ENCODE measurements around the gene VIPR2.

The VIPR2 gene

DNA sequence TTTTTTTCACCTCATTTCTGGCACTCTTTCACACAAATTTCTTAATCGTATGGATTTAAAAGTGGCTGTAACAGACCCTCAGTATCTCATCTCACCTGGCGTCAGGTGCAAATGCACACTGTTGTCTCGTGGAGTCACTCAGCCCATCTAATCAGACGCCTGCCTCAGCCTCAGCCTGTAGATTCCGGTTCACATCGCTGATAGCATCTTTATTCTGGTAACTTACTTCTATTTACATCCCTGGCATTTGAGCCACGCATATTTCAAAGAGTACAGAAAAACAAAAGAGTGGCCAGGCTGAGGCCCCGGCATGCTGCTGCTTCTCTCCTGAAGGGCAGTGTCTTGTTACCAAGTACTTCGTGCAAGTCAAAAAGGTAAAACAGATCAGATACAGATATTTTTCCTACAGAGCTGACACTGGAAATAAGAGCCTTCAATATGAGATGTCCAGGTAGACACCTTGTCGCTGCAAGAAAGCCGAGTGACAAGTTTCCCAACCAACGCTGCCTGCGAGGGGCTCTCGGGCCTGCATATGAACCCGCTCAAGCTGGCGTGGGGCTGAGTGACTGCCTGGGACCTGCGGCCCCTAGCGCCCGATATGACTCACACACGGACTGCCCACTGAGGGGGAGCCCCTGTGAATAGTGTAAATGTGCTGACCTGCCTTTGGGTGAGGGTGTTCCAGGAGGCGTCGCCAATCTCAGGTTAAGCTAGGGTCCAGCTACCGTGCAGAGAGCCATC lies 4.3 kb downstream of the VIPR2 start:
- Histone ChIP-seq H3K9me3 (no peaks in the 10 kb centered on the region), H3K4me1 (peaks cover 0 to 27% (median 16%) of the 10 kb centered on the region in 4 donors), H3K27ac (no peak overlapping the region), H3K36me3 (peaks cover 4 to 29% (median 13%) of the 10 kb centered on the region in 3 donors), H3K4me3 (no peak overlapping the region), H3K27me3 (no peaks in the 10 kb centered on the region)
- peak in 1 of 2 donors; percentile 48 for DNase-seq
- intact Hi-C loops (cut with DNase I; ENCODE audit: low total_unique reads) = loop anchor here (10.0 kb wide), 1 partner anchor 106 kb away; no protein-coding TSS in a partner anchor
- TF ChIP-seq, protein P1, sequence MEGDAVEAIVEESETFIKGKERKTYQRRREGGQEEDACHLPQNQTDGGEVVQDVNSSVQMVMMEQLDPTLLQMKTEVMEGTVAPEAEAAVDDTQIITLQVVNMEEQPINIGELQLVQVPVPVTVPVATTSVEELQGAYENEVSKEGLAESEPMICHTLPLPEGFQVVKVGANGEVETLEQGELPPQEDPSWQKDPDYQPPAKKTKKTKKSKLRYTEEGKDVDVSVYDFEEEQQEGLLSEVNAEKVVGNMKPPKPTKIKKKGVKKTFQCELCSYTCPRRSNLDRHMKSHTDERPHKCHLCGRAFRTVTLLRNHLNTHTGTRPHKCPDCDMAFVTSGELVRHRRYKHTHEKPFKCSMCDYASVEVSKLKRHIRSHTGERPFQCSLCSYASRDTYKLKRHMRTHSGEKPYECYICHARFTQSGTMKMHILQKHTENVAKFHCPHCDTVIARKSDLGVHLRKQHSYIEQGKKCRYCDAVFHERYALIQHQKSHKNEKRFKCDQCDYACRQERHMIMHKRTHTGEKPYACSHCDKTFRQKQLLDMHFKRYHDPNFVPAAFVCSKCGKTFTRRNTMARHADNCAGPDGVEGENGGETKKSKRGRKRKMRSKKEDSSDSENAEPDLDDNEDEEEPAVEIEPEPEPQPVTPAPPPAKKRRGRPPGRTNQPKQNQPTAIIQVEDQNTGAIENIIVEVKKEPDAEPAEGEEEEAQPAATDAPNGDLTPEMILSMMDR (IDR thresholded peaks at IDR 0.05) = no peak

DNA sequence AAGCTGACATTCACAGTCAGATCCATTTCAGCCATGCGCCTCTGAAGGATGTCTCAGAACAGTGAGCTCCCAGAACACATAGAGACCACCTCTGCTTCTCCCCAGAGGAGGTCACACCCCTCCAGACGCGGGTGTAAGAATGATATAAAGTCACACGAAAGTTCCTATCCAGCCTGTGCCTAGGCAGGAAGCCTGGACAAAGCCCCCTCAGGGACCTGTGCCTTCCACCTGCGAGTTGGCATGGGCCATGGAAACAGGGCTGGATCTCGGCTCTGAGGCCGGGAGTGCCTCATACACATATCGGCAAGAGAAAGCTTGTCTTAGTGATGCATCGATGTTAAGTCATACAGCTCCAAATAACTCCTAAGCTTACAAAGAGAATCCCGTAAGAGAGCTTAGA lies 5.0 kb downstream of the VIPR2 start:
- Histone ChIP-seq H3K36me3 (peaks cover 4 to 29% (median 13%) of the 10 kb centered on the region in 3 donors), H3K27ac (no peak overlapping the region), H3K27me3 (no peaks in the 10 kb centered on the region), H3K4me1 (peaks cover 0 to 23% (median 14%) of the 10 kb centered on the region in 4 donors), H3K9me3 (no peaks in the 10 kb centered on the region), H3K4me3 (no peak overlapping the region)
- DNase-seq = peak in 1 of 2 donors; percentile 51
- TF ChIP-seq, protein P1 (IDR thresholded peaks at IDR 0.05) = no peak
- intact Hi-C loops (cut with DNase I; ENCODE audit: low total_unique reads) = loop anchor here (10.0 kb wide), 1 partner anchor 105 kb away; no protein-coding TSS in a partner anchor

DNA sequence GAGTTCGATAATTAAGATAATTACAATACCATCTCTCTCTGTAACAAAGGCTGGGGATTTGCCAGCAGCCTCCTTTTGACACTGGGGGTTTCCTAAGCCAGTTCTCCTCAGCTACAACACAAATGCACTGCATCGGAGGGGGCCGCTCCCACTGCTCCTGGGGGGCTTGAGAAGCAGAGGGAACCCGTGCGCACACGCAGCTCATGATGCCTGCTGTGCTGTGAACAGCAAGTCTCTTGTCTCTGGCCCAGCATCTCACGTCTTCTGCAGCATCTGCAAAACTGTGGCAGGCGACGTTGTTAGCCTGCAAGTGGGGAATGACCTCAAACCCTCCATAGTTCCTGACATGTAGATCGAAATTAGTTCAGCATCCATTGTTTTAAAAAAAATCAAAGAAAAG lies 5.5 kb downstream of the VIPR2 start:
- H3K36me3 ChIP-seq = peaks cover 4 to 29% (median 13%) of the 10 kb centered on the region in 3 donors
- DNase-seq = peak in 1 of 2 donors; percentile 51
- H3K27ac ChIP-seq = no peak overlapping the region
- TF ChIP-seq, protein P1 (IDR thresholded peaks at IDR 0.05) = no peak
- H3K4me1 ChIP-seq = peaks cover 0 to 23% (median 12%) of the 10 kb centered on the region in 4 donors
- H3K4me3 ChIP-seq = no peak overlapping the region
- H3K9me3 ChIP-seq = no peaks in the 10 kb centered on the region
- intact Hi-C loops (cut with DNase I; ENCODE audit: low total_unique reads) = no loop called here
- H3K27me3 ChIP-seq = no peaks in the 10 kb centered on the region

DNA sequence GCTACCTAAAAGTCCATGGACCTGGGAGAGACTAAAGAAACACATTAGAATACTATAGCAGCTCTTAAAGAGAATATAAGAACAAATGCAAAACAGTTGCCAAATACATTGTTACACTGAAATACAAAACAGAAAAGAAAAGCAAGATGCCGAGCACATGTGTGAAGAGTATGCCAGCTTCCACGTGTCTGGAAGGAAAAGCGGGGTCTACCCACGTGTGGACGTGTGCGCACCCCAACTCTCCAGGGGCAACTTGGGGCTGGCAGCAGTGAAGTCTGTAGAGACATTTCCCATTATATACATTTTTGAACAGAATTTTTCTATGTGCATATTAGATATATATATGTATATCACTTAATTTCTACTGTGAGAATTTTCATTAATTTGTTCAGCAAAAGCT lies 6.2 kb downstream of the VIPR2 start:
- TF ChIP-seq, protein P1 (IDR thresholded peaks at IDR 0.05) = no peak
- Histone ChIP-seq H3K27ac (no peak overlapping the region), H3K9me3 (no peaks in the 10 kb centered on the region), H3K27me3 (no peaks in the 10 kb centered on the region), H3K36me3 (peaks cover 4 to 29% (median 13%) of the 10 kb centered on the region in 3 donors), H3K4me1 (peaks cover 0 to 19% (median 10%) of the 10 kb centered on the region in 4 donors), H3K4me3 (no peak overlapping the region)
- intact Hi-C loops (cut with DNase I; ENCODE audit: low total_unique reads) = no loop called here
- no peak for DNase-seq

DNA sequence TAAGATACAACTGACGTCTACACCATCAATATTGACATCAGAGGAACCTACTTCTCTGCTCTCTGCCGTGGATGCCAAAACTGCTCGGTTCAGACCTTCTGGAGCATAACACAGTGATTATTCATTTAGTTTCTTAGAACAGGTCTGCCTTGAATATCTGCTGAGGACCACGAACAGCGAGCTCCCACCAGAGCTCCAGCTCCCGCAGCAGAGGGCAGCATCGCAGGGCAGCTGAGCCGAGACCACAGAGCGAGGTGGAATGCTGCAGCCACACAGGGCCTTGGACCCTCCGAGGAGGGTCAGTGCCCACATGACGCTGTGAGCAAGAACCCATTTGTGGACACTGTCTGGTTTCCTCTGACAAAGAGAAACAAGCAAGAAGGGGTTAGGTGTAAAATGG lies 6.8 kb downstream of the VIPR2 start:
- peaks cover 4 to 29% (median 13%) of the 10 kb centered on the region in 3 donors for H3K36me3 ChIP-seq
- H3K4me3 ChIP-seq = no peak overlapping the region
- no peak overlapping the region for H3K27ac ChIP-seq
- peak in 1 of 2 donors; percentile 51 for DNase-seq
- H3K27me3 ChIP-seq = no peaks in the 10 kb centered on the region
- intact Hi-C loops (cut with DNase I; ENCODE audit: low total_unique reads) = no loop called here
- H3K9me3 ChIP-seq = no peaks in the 10 kb centered on the region
- H3K4me1 ChIP-seq = peaks cover 0 to 13% (median 4%) of the 10 kb centered on the region in 4 donors
- TF ChIP-seq, protein P1 (IDR thresholded peaks at IDR 0.05) = no peak

Data from tibial artery (tissue), 4 donors.